Hepatocyte (in vitro differentiated cells): ENCODE results near the gene FGF7.

Experiments used
- EZH2 ChIP-seq: fragments of 200-600 bp; sonication (generic); IDR thresholded peaks from 2 replicates; pipeline ENCODE4 v1.6.1; 2016; ENCODE audit warnings: antibody characterized with exemption, mild to moderate bottlenecking, borderline replicate concordance
- EZH2phosphoT487 ChIP-seq: fragments of 200-600 bp; sonication (generic); IDR thresholded peaks from one replicate; pipeline ENCODE4 v1.6.1; 2018; ENCODE audit warnings: antibody characterized with exemption, mild to moderate bottlenecking, low read depth, moderate library complexity; ENCODE audit not compliant: unreplicated experiment, severe bottlenecking
- TF ChIP-seq, protein P1 (sequence below): fragments of 200-600 bp; sonication (generic); IDR thresholded peaks from 2 replicates; pipeline ENCODE4 v1.5.1; 2016; ENCODE audit warnings: antibody characterized with exemption, mild to moderate bottlenecking; ENCODE audit not compliant: poor library complexity

GRCh38 chr15:49428409-49429095 is 5.5 kb downstream of the FGF7 start:
- TF ChIP-seq, protein P1, sequence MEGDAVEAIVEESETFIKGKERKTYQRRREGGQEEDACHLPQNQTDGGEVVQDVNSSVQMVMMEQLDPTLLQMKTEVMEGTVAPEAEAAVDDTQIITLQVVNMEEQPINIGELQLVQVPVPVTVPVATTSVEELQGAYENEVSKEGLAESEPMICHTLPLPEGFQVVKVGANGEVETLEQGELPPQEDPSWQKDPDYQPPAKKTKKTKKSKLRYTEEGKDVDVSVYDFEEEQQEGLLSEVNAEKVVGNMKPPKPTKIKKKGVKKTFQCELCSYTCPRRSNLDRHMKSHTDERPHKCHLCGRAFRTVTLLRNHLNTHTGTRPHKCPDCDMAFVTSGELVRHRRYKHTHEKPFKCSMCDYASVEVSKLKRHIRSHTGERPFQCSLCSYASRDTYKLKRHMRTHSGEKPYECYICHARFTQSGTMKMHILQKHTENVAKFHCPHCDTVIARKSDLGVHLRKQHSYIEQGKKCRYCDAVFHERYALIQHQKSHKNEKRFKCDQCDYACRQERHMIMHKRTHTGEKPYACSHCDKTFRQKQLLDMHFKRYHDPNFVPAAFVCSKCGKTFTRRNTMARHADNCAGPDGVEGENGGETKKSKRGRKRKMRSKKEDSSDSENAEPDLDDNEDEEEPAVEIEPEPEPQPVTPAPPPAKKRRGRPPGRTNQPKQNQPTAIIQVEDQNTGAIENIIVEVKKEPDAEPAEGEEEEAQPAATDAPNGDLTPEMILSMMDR = no peak
- TF ChIP-seq EZH2phosphoT487 = no peak
- no peak for TF ChIP-seq EZH2
